ENCODE measurements around the gene PLA2G2C. TPM values are rescaled to one million over a fixed set of nuclear protein-coding genes. Genes with fewer than 3 reads are reported as not detected.

The PLA2G2C gene
- total and polyA plus RNA-seq, 9 donors: 0.02 TPM; not detected in 8

DNA sequence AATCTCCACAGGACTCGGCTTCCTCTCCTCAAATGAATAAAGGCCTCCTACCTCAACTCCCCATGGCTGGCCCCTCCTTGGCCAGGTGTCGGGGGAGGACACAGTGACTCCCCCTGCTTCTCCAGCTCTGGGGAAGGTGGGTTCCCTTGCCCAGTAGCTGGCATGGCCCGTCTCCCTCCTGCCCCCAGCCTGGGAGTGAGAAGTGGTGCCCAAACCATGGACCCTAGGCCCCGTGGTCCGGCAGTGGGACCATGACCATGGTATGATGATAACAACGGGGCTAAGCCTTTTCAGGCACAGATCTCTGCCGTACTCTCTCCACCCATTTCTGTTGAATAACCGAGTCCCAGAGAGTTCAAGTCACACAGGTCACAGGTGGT is 36.0 kb downstream of the PLA2G2C start:
- 92 to 97% (median 94%) methylated on average over 8 of the region's 8 CpGs for WGBS, 3 donors
- no peak for DNase-seq
- intact Hi-C loops (cut with DNase I): loop anchor here in 2 of 4 donors (5.0 kb wide), 3 partner anchors 53 to 233 kb away; no protein-coding TSS in a partner anchor
- Histone ChIP-seq H3K4me1 (ENCODE audit: insufficient read depth) (peaks cover 3% of the 10 kb centered on the region), H3K36me3 (no peaks in the 10 kb centered on the region), H3K27me3 (no peaks in the 10 kb centered on the region), H3K4me3 (no peak overlapping the region), H3K9me3 (no peaks in the 10 kb centered on the region), H3K27ac (no peak overlapping the region)
- TF ChIP-seq EP300 (IDR thresholded peaks at IDR 0.05): no peak
- TF ChIP-seq CTCF (IDR thresholded peaks at IDR 0.05): no peak

GRCh38 chr1:20149601-20150325 is 36.6 kb downstream of the PLA2G2C start:
- intact Hi-C loops (cut with DNase I): loop anchor here in 3 of 4 donors (5.0 kb wide), 4 partner anchors 47 to 232 kb away; no protein-coding TSS in a partner anchor
- TF ChIP-seq POLR2A (IDR thresholded peaks at IDR 0.05) (no peak), EP300 (IDR thresholded peaks at IDR 0.05) (no peak), CTCF (IDR thresholded peaks at IDR 0.05) (no peak)

GRCh38 chr1:20148571-20149500 is 37.5 kb downstream of the PLA2G2C start:
- DNase-seq: no peak
- no peaks in the 10 kb centered on the region for H3K27me3 ChIP-seq
- no peak overlapping the region for H3K4me3 ChIP-seq
- H3K4me1 ChIP-seq (ENCODE audit: insufficient read depth): peaks cover 6% of the 10 kb centered on the region
- intact Hi-C loops (cut with DNase I): loop anchor here in 1 of 4 donors (5.0 kb wide), 1 partner anchor 47 kb away; no protein-coding TSS in a partner anchor
- no peaks in the 10 kb centered on the region for H3K9me3 ChIP-seq
- TF ChIP-seq CTCF (IDR thresholded peaks at IDR 0.05): no peak
- no peak for TF ChIP-seq EP300 (IDR thresholded peaks at IDR 0.05)
- TF ChIP-seq POLR2A (IDR thresholded peaks at IDR 0.05): no peak
- no peak overlapping the region for H3K27ac ChIP-seq
- WGBS, 3 donors: 91 to 95% (median 92%) methylated on average over 13 of the region's 13 CpGs
- H3K36me3 ChIP-seq: no peaks in the 10 kb centered on the region

More at GRCh38 chr1:20149601-20150325, 36.6 kb downstream of the PLA2G2C start:
- WGBS, 3 donors: 87 to 90% (median 87%) methylated on average over 25 to 27 of the region's 27 CpGs
- Histone ChIP-seq H3K4me1 (ENCODE audit: insufficient read depth) (peaks cover 3% of the 10 kb centered on the region), H3K4me3 (no peak overlapping the region), H3K36me3 (no peaks in the 10 kb centered on the region), H3K9me3 (no peaks in the 10 kb centered on the region), H3K27ac (no peak overlapping the region), H3K27me3 (no peaks in the 10 kb centered on the region)
- DNase-seq: no peak

- H3K36me3 ChIP-seq: no peaks in the 10 kb centered on the region
- H3K9me3 ChIP-seq: no peaks in the 10 kb centered on the region
- 85 to 93% (median 88%) methylated on average over 13 of the region's 13 CpGs for WGBS, 3 donors
- H3K27ac ChIP-seq: no peak overlapping the region
- DNase-seq: no peak
- H3K27me3 ChIP-seq: no peaks in the 10 kb centered on the region
- intact Hi-C loops (cut with DNase I): loop anchor here in 1 of 4 donors (5.0 kb wide), 1 partner anchor 46 kb away; no protein-coding TSS in a partner anchor
- no peak for TF ChIP-seq CTCF (IDR thresholded peaks at IDR 0.05)
- no peak for TF ChIP-seq EP300 (IDR thresholded peaks at IDR 0.05)
- TF ChIP-seq POLR2A (IDR thresholded peaks at IDR 0.05): no peak
- no peak overlapping the region for H3K4me3 ChIP-seq
- peaks cover 11% of the 10 kb centered on the region for H3K4me1 ChIP-seq (ENCODE audit: insufficient read depth)
Measured at GRCh38 chr1:20147846-20148570, 38.3 kb downstream of the PLA2G2C start.
